IMR-90 (cell line): ENCODE results near the gene PHC3. TPM values are rescaled to one million over a fixed set of nuclear protein-coding genes. Genes with fewer than 3 reads are reported as not detected.

Experiments used
- ATAC-seq: fragments of 200-7000 bp; cut with Tn5 transposase; 2 replicates; pipeline ENCODE4 v1.9.1; 2020; ENCODE audit warnings: low read depth, mild to moderate bottlenecking, moderate library complexity
- BruUV-seq: library from RNA; stranded (reverse); fragments of 400-500 nt; replicated peaks from 2 replicates; lab custom pipeline; 2021; lab: Mats Ljungman, UMichigan
- CTCF ChIA-PET: fragments of 300-600 bp; formaldehyde crosslinking; extraction: SDS; loops from one replicate; lab custom pipeline; 2021; ENCODE audit warnings: antibody characterized with exemption; lab: Yijun Ruan, JAX
- POLR2A ChIA-PET: fragments of 300-600 bp; sonication (Branson Sonifier 250); formaldehyde crosslinking; loops from one replicate; lab custom pipeline; 2022; ENCODE audit warnings: antibody characterized with exemption; ENCODE audit not compliant: unreplicated experiment; lab: Charles Lee
- DNase-seq: peaks from one replicate; pipeline ENCODE4 v3.0.0; 2013
- H2AFZ ChIP-seq: replicated peaks from 2 replicates; pipeline ENCODE3; 2013; ENCODE audit warnings: low read length, mild to moderate bottlenecking; ENCODE audit not compliant: poor library complexity
- H2AK5ac ChIP-seq: 2 replicates; pipeline ENCODE4 v1.6.1; 2013; ENCODE audit warnings: low read depth, low read length, inconsistent platforms
- H2AK9ac ChIP-seq: replicated peaks from 2 replicates; pipeline ENCODE3; 2013; ENCODE audit warnings: mild to moderate bottlenecking, low read depth, low read length, moderate library complexity; ENCODE audit not compliant: poor library complexity
- H2BK120ac ChIP-seq: 2 replicates; pipeline ENCODE4 v1.6.1; 2013; ENCODE audit warnings: low read depth, low read length, inconsistent platforms
- H2BK15ac ChIP-seq: 3 replicates; pipeline ENCODE4 v1.6.1; 2013; ENCODE audit warnings: low read depth, low read length, inconsistent platforms
- H2BK20ac ChIP-seq: 2 replicates; pipeline ENCODE4 v1.6.1; 2013; ENCODE audit warnings: low read depth, mild to moderate bottlenecking, inconsistent platforms, low read length, moderate library complexity
- H2BK5ac ChIP-seq: 2 replicates; pipeline ENCODE4 v1.6.1; 2013; ENCODE audit warnings: mild to moderate bottlenecking, low read depth, low read length, inconsistent platforms; ENCODE audit not compliant: poor library complexity, severe bottlenecking
- H3K14ac ChIP-seq: replicated peaks from 2 replicates; pipeline ENCODE4 v1.6.1; 2013; ENCODE audit warnings: low read depth, low read length, inconsistent platforms
- H3K18ac ChIP-seq: 2 replicates; pipeline ENCODE4 v1.6.1; 2013; ENCODE audit warnings: low read depth, low read length, control low read depth
- H3K23ac ChIP-seq: 2 replicates; pipeline ENCODE4 v1.6.1; 2013; ENCODE audit warnings: low read depth, low read length, inconsistent platforms
- H3K27ac ChIP-seq: 2 replicates; pipeline ENCODE4 v1.5.1; 2013; ENCODE audit warnings: mild to moderate bottlenecking, control low read depth, low read length; ENCODE audit not compliant: insufficient read depth
- H3K27me3 ChIP-seq: 2 replicates; pipeline ENCODE4 v1.6.1; 2013; ENCODE audit warnings: low read length; ENCODE audit not compliant: control insufficient read depth, insufficient read depth
- H3K36me3 ChIP-seq: 2 replicates; pipeline ENCODE4 v1.6.1; 2013; ENCODE audit warnings: low read length, mixed read lengths; ENCODE audit not compliant: control insufficient read depth, insufficient read depth
- H3K4ac ChIP-seq: 2 replicates; pipeline ENCODE4 v1.6.1; 2013; ENCODE audit warnings: low read depth, low read length, inconsistent platforms
- H3K4me1 ChIP-seq: 2 replicates; pipeline ENCODE4 v1.6.1; 2013; ENCODE audit warnings: low read length, mixed read lengths; ENCODE audit not compliant: control insufficient read depth, insufficient read depth
- H3K4me2 ChIP-seq: 2 replicates; pipeline ENCODE4 v1.6.1; 2013; ENCODE audit warnings: low read depth, mild to moderate bottlenecking, control low read depth, low read length, moderate library complexity
- H3K4me3 ChIP-seq: 2 replicates; pipeline ENCODE4 v1.5.1; 2013; ENCODE audit warnings: low read depth, mild to moderate bottlenecking, control low read depth, low read length, moderate library complexity; ENCODE audit not compliant: insufficient read depth
- H3K56ac ChIP-seq: 2 replicates; pipeline ENCODE4 v1.6.1; 2013; ENCODE audit warnings: low read length, inconsistent platforms; ENCODE audit not compliant: insufficient read depth; ENCODE audit errors: extremely low read depth
- H3K79me1 ChIP-seq, 2 experiments: 2 replicates each; pipeline ENCODE4 v1.6.1; 2013; ENCODE audit warnings: low read length in 2 of 2, inconsistent platforms in 1 of 2, low read depth in 1 of 2
- H3K9ac ChIP-seq: 2 replicates; pipeline ENCODE4 v1.6.1; 2013; ENCODE audit warnings: low read depth, low read length, control low read depth
- H3K9me1 ChIP-seq: 2 replicates; pipeline ENCODE4 v1.6.1; 2013; ENCODE audit warnings: low read length, inconsistent platforms; ENCODE audit not compliant: insufficient read depth
- H3K9me3 ChIP-seq: 2 replicates; pipeline ENCODE4 v1.6.1; 2013; ENCODE audit warnings: low read length; ENCODE audit not compliant: control insufficient read depth, insufficient read depth
- H4K20me1 ChIP-seq: 2 replicates; pipeline ENCODE4 v1.6.1; 2013; ENCODE audit warnings: low read length, inconsistent platforms; ENCODE audit not compliant: insufficient read depth
- H4K5ac ChIP-seq: 2 replicates; pipeline ENCODE4 v1.6.1; 2013; ENCODE audit warnings: mild to moderate bottlenecking, low read depth, low read length, control low read depth
- H4K8ac ChIP-seq, 2 experiments: 2 replicates each; pipeline ENCODE4 v1.6.1; 2013; ENCODE audit warnings: low read depth in 2 of 2, low read length in 2 of 2, control low read depth in 1 of 2, inconsistent platforms in 1 of 2
- H4K91ac ChIP-seq: 2 replicates; pipeline ENCODE4 v1.6.1; 2013; ENCODE audit warnings: low read depth, low read length, inconsistent platforms; ENCODE audit not compliant: insufficient read depth
- BHLHE40 ChIP-seq: fragments of 150-350 bp; IDR thresholded peaks from 2 replicates; pipeline ENCODE4 v1.6.1; 2016; ENCODE audit warnings: mild to moderate bottlenecking, low read depth, low read length
- CEBPB ChIP-seq: IDR thresholded peaks from 2 replicates; pipeline ENCODE4 v1.6.1; 2012; ENCODE audit warnings: low read depth, low read length, improper control_type of control experiment
- ELK1 ChIP-seq: fragments of 150-350 bp; IDR thresholded peaks from 2 replicates; pipeline ENCODE4 v1.6.1; 2016; ENCODE audit warnings: low read depth, mild to moderate bottlenecking, low read length, moderate library complexity, borderline replicate concordance
- FOS ChIP-seq: fragments of 150-350 bp; IDR thresholded peaks from 2 replicates; pipeline ENCODE4 v1.6.1; 2016; ENCODE audit warnings: low read depth, low read length
- MAFK ChIP-seq: IDR thresholded peaks from 2 replicates; pipeline ENCODE4 v1.6.1; 2012; ENCODE audit warnings: low read depth, low read length, improper control_type of control experiment
- MAZ ChIP-seq: IDR thresholded peaks from 2 replicates; pipeline ENCODE4 v1.6.1; 2012; ENCODE audit warnings: low read depth, mild to moderate bottlenecking, low read length, improper control_type of control experiment, moderate library complexity, borderline replicate concordance
- MXI1 ChIP-seq: IDR thresholded peaks from 2 replicates; pipeline ENCODE4 v1.6.1; 2012; ENCODE audit warnings: low read depth, mild to moderate bottlenecking, low read length, moderate library complexity, borderline replicate concordance
- NFE2L2 ChIP-seq: fragments of 150-350 bp; IDR thresholded peaks from 2 replicates; pipeline ENCODE4 v1.6.1; 2016; ENCODE audit warnings: low read depth, mild to moderate bottlenecking, low read length
- POLR2A ChIP-seq: IDR thresholded peaks from 2 replicates; pipeline ENCODE4 v1.6.1; 2012; ENCODE audit warnings: mild to moderate bottlenecking, low read depth, low read length
- RAD21 ChIP-seq: IDR thresholded peaks from 2 replicates; pipeline ENCODE4 v1.6.1; 2012; ENCODE audit warnings: low read length, improper control_type of control experiment
- SMC3 ChIP-seq: fragments of 150-350 bp; IDR thresholded peaks from 2 replicates; pipeline ENCODE4 v1.6.1; 2016; ENCODE audit warnings: low read depth, mild to moderate bottlenecking, antibody characterized with exemption, low read length, moderate library complexity
- USF2 ChIP-seq: fragments of 150-350 bp; IDR thresholded peaks from 2 replicates; pipeline ENCODE4 v1.6.1; 2017; ENCODE audit warnings: mild to moderate bottlenecking, antibody characterized with exemption, low read length, low read depth
- WGBS, 2 experiments: methylation state at CpG; one replicate each; pipeline versions ENCODE4 v1.1.5 to v1.1.7; 2013; ENCODE audit warnings: missing lambda C conversion rate in 2 of 2; ENCODE audit not compliant: insufficient read length in 1 of 2; ENCODE audit errors: extremely low coverage in 2 of 2; 5-methylcytosine and 5-hydroxymethylcytosine counted together
- dilution Hi-C: fragments of 300-500 bp; cut with HindIII; formaldehyde crosslinking; loops from one replicate; pipeline ENCODE4 v1.14.3; 2018; ENCODE audit warnings: low sequenced_read_pairs; ENCODE audit not compliant: unreplicated experiment
- in situ Hi-C: fragments of 300-500 bp; cut with MboI; formaldehyde crosslinking; loops from 3 replicates; pipeline ENCODE4 v1.14.3; 2019; ENCODE audit warnings: low sequenced_read_pairs, inconsistent platforms, mixed read lengths
- intact Hi-C: fragments of 100-400 bp; cut with micrococcal nuclease; formaldehyde crosslinking; loops from 2 replicates; pipeline ENCODE4 v1.10.0; 2022
- polyA plus RNA-seq, 3 experiments: library from polyadenylated mRNA; depleted of rRNA; stranded (reverse); fragments of >200 nt; gene quantifications; 2 replicates each; pipeline ENCODE4 v1.2.3, GENCODE V29; 2012; ENCODE audit warnings: low replicate concordance in 1 of 3
- total RNA-seq: library from RNA; depleted of rRNA; stranded (reverse); fragments of >200 nt; gene quantifications from 2 replicates; pipeline ENCODE4 v1.2.3, GENCODE V29; 2012

The PHC3 gene
- total and polyA plus RNA-seq, 2 of the 4 experiments (the other 2 are of a cell fraction) = 18.3 to 26.3 TPM

GRCh38 chr3:170058127-170058526 lies 123.4 kb downstream of the PHC3 start:
- Histone ChIP-seq H2BK15ac (no peak overlapping the region), H2BK20ac (no peak overlapping the region), H3K14ac (no peak overlapping the region), H3K36me3 (no peaks in the 10 kb centered on the region), H2BK5ac (no peak overlapping the region), H3K4me3 (no peak overlapping the region), H4K20me1 (no peaks in the 10 kb centered on the region), H2BK120ac (no peak overlapping the region), H3K4me2 (no peak overlapping the region), H3K9ac (no peak overlapping the region), H2AK9ac (no peak overlapping the region), H3K18ac (no peak overlapping the region), H4K91ac (no peak overlapping the region), H3K79me1 (no peaks in the 10 kb centered on the region), H3K27ac (no peak overlapping the region), H4K8ac (no peak overlapping the region), H3K4me1 (no peaks in the 10 kb centered on the region), H4K5ac (no peak overlapping the region), H3K9me3 (no peaks in the 10 kb centered on the region), H3K23ac (no peak overlapping the region), H2AK5ac (no peak overlapping the region), H3K27me3 (no peaks in the 10 kb centered on the region), H3K4ac (no peak overlapping the region), H3K56ac (no peak overlapping the region), H3K9me1 (no peaks in the 10 kb centered on the region), H2AFZ (no peak overlapping the region)
- 83% methylated on average over 2 of the region's 6 CpGs; no CpG with 5 or more reads in 1 of the 2 experiments for WGBS, 2 experiments
- POLR2A ChIA-PET = no interaction called here
- DNase-seq (no peak), ATAC-seq (no peak)
- TF ChIP-seq ELK1 (no peak), POLR2A (no peak), NFE2L2 (no peak), MXI1 (no peak), MAFK (no peak), SMC3 (no peak), MAZ (no peak), CEBPB (no peak), USF2 (no peak), FOS (no peak), RAD21 (no peak), BHLHE40 (no peak)
- CTCF ChIA-PET = interaction anchor here (0.6 to 0.8 kb wide), 2 partner anchors 10 to 30 kb away, joined by 3 read pairs; no protein-coding TSS in a partner anchor
- in situ Hi-C loops = loop anchor here (10.0 kb wide), 1 partner anchor 193 kb away; the partner anchor contains the start of gene LRRC31
- BruUV-seq = no TSS peak
- dilution Hi-C loops = no loop called here
- intact Hi-C loops = no loop called here
